BLaER1 treated with 17β-estradiol and CSF1 and Interleukin-3, amounts not matched to agents 10 nM and 100 nM (cell line): ENCODE measurements around the gene MIX23.

Experiments used
- H3K27ac ChIP-seq, 11 experiments: shearing (Covaris generic); formaldehyde crosslinking; 2 replicates each; pipeline ENCODE4 v1.8.1; 2022
- H3K27me3 ChIP-seq, 11 experiments: shearing (Covaris generic); formaldehyde crosslinking; 2 replicates each; pipeline ENCODE4 v1.8.1; 2022
- H3K36me3 ChIP-seq, 11 experiments: shearing (Covaris generic); formaldehyde crosslinking; 2 replicates each; pipeline ENCODE4 v1.8.1; 2022
- H3K4me1 ChIP-seq, 10 experiments: shearing (Covaris generic); formaldehyde crosslinking; 2 replicates each; pipeline ENCODE4 v1.8.1; 2022
- H3K4me2 ChIP-seq, 11 experiments: shearing (Covaris generic); formaldehyde crosslinking; 2 replicates each; pipeline ENCODE4 v1.8.1; 2022
- H3K4me3 ChIP-seq, 10 experiments: shearing (Covaris generic); formaldehyde crosslinking; 2 replicates each; pipeline ENCODE4 v1.8.1; 2022
- H3K9ac ChIP-seq, 11 experiments: shearing (Covaris generic); formaldehyde crosslinking; 2 replicates each; pipeline ENCODE4 v1.8.1; 2022
- H3K9me3 ChIP-seq, 11 experiments: shearing (Covaris generic); formaldehyde crosslinking; replicated peaks in 1 of 11; 2 replicates each; pipeline ENCODE4 v1.8.1; 2022
- H4K20me1 ChIP-seq, 11 experiments: shearing (Covaris generic); formaldehyde crosslinking; 2 replicates each; pipeline ENCODE4 v1.8.1; 2022
- Cebpa-rat ChIP-seq, 11 experiments: shearing (Covaris generic); IDR thresholded peaks; 2 replicates each; pipeline ENCODE4 v1.8.1; 2022

MIX23 gene

DNA sequence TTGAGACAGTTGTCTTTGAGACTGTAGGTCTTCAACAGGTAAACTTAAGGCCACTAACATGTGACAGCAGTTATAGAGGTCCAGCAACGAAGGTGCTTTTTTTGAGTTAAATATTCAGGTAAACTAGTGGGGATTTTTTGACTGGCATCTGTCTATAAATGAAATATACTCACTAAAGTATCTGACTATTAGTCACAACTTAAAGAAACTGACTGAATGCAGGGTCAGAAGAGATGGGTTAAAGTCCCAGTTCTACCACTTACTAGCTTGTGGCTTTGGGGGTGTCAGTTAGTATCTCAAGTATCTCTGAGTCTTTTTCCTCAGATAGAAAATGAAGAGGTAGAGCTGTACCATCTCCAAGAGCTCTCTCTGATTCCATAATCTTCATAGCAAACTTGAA lies 18.0 kb downstream of the MIX23 start:
- Histone ChIP-seq H3K36me3 (peaks cover 84 to 100% (median 94%) of the 10 kb centered on the region in 11 experiments), H3K4me2 (no peak overlapping the region)

DNA sequence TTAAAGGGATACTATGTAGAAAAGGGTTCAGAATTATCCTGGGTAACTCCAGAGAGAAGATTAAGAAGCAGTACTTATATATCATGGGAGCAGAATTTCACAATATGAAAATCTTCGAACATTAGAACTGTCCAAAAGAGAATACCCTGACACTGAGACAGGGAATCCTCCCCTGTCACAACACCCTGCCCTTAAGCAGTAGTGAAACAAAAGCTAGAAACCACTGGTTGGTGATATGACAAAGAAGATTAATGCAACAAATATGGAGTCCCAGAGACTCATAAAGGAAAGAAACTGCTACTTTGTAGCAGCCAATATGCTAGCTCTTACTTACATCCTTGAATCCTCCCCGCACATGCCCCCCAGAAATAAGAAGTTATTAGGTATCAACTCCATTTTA lies 18.5 kb downstream of the MIX23 start:
- H3K4me3 ChIP-seq: no peak overlapping the region
- H3K4me2 ChIP-seq: no peak overlapping the region
- H3K27ac ChIP-seq: no peak overlapping the region
- no peaks in the 10 kb centered on the region for H3K4me1 ChIP-seq
- H3K36me3 ChIP-seq: peaks cover 79 to 100% (median 90%) of the 10 kb centered on the region in 11 experiments
- H3K9ac ChIP-seq: no peak overlapping the region
- no peak for TF ChIP-seq Cebpa-rat (IDR thresholded peaks at IDR 0.05)
- no peaks in the 10 kb centered on the region for H3K27me3 ChIP-seq
- H3K9me3 ChIP-seq: no peaks in the 10 kb centered on the region
- no peaks in the 10 kb centered on the region; a peak in 1 of 22 replicates for H4K20me1 ChIP-seq

More for the DNA sequence above, 18.0 kb downstream of the MIX23 start:
- H3K9ac ChIP-seq: no peak overlapping the region
- no peaks in the 10 kb centered on the region for H3K9me3 ChIP-seq
- H3K4me1 ChIP-seq: no peaks in the 10 kb centered on the region
- H4K20me1 ChIP-seq: no peaks in the 10 kb centered on the region; a peak in 2 of 22 replicates
- no peak overlapping the region for H3K27ac ChIP-seq
- no peak overlapping the region for H3K4me3 ChIP-seq
- no peaks in the 10 kb centered on the region for H3K27me3 ChIP-seq
- no peak for TF ChIP-seq Cebpa-rat (IDR thresholded peaks at IDR 0.05)

DNA sequence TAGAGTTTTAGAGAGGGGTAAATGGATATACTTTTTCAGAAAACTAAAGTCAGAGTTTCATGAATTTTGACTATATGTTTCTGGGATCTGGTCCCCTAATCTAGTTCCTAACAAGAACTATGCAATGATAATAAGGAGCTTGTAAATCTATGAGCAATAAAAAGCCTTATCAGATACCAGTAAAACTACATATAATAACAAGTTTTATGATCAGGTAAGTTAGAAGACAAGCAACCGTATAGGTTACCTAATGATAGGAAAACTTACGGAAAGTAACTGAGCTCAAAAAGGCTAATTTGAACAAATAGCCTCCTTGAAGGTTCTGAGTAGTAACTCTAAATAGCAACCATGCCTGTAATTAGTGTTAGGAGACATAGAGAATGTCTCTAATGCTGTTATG lies 21.0 kb downstream of the MIX23 start:
- Histone ChIP-seq H4K20me1 (no peaks in the 10 kb centered on the region; a peak in 1 of 22 replicates), H3K9me3 (no peaks in the 10 kb centered on the region), H3K4me1 (no peaks in the 10 kb centered on the region), H3K4me3 (no peak overlapping the region), H3K27ac (no peak overlapping the region), H3K36me3 (peaks cover 70 to 100% (median 85%) of the 10 kb centered on the region in 11 experiments), H3K4me2 (no peak overlapping the region), H3K27me3 (no peaks in the 10 kb centered on the region), H3K9ac (no peak overlapping the region)
- no peak for TF ChIP-seq Cebpa-rat (IDR thresholded peaks at IDR 0.05)

DNA sequence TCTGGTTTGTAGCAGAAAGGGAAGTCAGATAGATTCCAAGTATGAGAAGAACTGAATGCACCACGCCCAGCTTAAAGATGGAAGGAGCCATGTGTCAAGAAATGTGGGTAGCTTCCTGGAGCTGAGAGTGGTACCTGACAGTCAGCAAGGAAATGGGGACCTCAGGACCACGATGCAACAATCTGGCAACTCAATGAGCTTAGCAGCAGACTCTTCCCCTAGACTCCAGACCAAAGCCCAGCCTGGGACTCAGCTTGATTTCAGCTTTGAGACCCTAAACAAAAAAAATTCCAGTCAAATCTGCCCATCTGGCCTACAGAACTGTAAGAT lies 24.4 kb downstream of the MIX23 start:
- Histone ChIP-seq H3K4me1 (no peaks in the 10 kb centered on the region), H3K4me2 (no peak overlapping the region), H3K36me3 (peaks cover 37 to 71% (median 53%) of the 10 kb centered on the region in 11 experiments), H3K27me3 (no peaks in the 10 kb centered on the region), H3K9me3 (no peaks in the 10 kb centered on the region), H3K9ac (no peak overlapping the region), H4K20me1 (no peaks in the 10 kb centered on the region), H3K27ac (no peak overlapping the region), H3K4me3 (no peak overlapping the region)
- no peak for TF ChIP-seq Cebpa-rat (IDR thresholded peaks at IDR 0.05)

DNA sequence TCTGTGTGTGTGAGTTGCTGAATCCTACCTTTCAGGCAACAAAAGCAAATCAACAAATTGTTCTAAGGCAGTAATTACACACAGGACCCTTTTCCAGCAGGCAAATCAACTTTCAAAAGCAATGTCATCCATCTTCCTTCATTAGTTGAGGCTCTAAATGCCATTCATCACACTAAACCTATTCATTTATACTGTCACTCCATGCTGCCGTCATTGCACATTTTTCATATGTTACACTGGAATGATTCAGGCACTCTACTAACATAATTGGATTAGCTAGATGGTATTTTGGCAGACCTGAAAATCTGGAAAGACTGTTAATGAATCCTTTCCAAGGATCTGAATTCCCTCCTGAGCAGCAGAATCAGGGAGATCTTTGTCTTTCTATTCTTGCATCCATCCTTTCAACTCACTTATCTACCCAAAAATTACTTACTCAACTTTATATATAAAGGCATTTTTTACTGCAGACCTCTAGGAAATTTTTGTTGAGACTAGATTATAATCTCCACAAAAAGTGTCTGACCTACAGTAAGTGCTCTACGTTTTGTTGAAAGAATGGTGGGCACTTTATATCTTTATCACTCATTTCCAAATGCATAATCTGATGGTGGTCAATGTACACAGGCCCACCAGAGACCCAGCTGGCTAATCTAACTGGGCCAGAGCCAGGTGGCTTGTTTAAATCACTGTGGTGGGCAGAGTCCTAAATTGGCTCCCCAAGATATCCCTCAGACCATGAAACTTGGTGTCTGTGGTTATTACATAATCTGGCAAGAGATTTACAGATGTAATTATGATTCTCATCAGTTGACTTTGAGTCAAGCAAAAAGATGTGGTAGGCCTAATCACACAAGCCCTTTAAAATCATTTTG lies 25.0 kb downstream of the MIX23 start:
- Histone ChIP-seq H3K27me3 (no peaks in the 10 kb centered on the region), H3K27ac (no peak overlapping the region), H4K20me1 (no peaks in the 10 kb centered on the region), H3K36me3 (peaks cover 31 to 65% (median 47%) of the 10 kb centered on the region in 11 experiments), H3K9ac (no peak overlapping the region), H3K4me1 (no peaks in the 10 kb centered on the region), H3K9me3 (no peaks in the 10 kb centered on the region), H3K4me2 (no peak overlapping the region), H3K4me3 (no peak overlapping the region)
- TF ChIP-seq Cebpa-rat (IDR thresholded peaks at IDR 0.05): no peak

DNA sequence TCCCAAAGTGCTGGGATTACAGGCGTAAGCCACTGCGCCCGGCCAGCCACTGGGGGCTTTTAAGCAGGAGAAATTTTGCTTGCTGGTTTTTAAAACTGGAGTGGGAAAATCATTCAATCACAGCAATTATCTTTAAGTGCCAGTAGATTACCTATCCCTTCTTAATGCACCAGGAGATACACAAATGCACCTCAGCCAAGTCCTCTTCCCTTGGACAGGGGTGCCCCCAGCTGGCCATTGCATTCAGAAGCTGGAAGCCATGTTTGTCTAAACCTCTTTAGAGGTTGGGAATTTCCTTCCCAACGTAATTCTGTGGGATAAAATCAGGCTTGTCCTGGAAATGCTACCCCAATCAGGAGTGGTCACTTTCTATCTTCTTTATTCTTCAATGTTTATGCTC lies 26.6 kb downstream of the MIX23 start:
- Histone ChIP-seq H4K20me1 (no peaks in the 10 kb centered on the region), H3K27me3 (no peaks in the 10 kb centered on the region), H3K4me2 (no peak overlapping the region), H3K4me1 (no peaks in the 10 kb centered on the region), H3K9ac (no peak overlapping the region), H3K27ac (no peak overlapping the region), H3K4me3 (no peak overlapping the region), H3K9me3 (no peaks in the 10 kb centered on the region), H3K36me3 (peaks cover 15 to 48% (median 31%) of the 10 kb centered on the region in 11 experiments)
- no peak for TF ChIP-seq Cebpa-rat (IDR thresholded peaks at IDR 0.05)

DNA sequence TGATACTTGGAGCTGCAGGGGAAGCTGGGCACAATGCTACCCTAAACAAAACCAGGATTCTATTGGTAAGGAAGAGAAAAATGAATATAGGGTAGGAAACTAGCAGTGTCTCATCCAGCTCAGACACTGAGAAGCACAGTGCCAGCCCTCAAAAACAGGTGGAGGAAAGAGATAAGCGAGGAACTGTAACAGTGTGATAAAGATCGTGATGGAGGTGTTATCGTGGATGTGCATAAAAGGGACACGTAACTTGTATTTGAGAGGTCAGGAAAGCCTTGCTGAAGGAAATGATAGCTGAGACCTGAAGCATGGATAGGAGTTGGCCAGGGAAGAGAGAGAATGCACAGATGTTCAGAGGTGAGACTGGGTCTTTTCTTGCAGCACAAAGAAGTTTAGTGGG lies 27.4 kb downstream of the MIX23 start:
- no peak overlapping the region for H3K4me2 ChIP-seq
- H3K27me3 ChIP-seq: no peaks in the 10 kb centered on the region

DNA sequence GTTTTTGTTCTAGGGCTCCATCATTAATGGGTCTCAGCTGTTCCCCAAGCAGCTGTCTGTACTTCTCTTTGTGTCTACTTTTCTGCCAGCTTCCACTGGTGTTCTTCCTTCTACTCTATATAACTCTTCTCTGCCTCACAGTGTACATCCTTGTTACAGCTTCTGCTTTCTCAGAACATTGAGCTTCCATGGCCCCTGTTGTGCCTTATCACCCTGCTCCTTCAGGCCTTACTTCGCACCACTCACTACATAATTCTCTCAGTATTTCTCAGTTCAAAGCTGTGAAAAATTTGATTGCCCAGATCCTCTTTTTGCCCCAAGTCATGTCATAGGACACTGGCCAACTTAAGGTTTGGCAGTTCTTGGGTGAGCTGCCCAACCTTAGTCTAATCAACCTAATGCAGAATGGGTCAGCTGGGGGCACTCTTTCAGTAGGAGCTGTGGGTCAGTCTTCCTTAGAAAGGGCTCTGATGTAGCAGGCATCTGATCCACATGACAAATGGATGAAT lies 29.1 kb downstream of the MIX23 start:
- TF ChIP-seq Cebpa-rat (IDR thresholded peaks at IDR 0.05): no peak
- Histone ChIP-seq H3K27me3 (no peaks in the 10 kb centered on the region), H3K36me3 (peaks cover 8 to 24% (median 14%) of the 10 kb centered on the region in 11 experiments; a peak in 20 of 22 replicates), H3K4me2 (no peak overlapping the region), H3K4me3 (no peak overlapping the region), H3K27ac (no peak overlapping the region), H3K9ac (no peak overlapping the region), H3K9me3 (no peaks in the 10 kb centered on the region), H3K4me1 (peaks cover 0 to 5% (median 0%) of the 10 kb centered on the region in 10 experiments; a peak in 2 of 20 replicates), H4K20me1 (no peaks in the 10 kb centered on the region)

More for the DNA sequence above, 27.4 kb downstream of the MIX23 start:
- TF ChIP-seq Cebpa-rat (IDR thresholded peaks at IDR 0.05): no peak
- Histone ChIP-seq H3K27ac (no peak overlapping the region), H3K9ac (no peak overlapping the region), H3K4me3 (no peak overlapping the region), H3K4me1 (peaks cover 0 to 5% (median 0%) of the 10 kb centered on the region in 10 experiments; a peak in 2 of 20 replicates), H4K20me1 (no peaks in the 10 kb centered on the region), H3K36me3 (peaks cover 10 to 40% (median 23%) of the 10 kb centered on the region in 11 experiments; a peak in 21 of 22 replicates), H3K9me3 (no peaks in the 10 kb centered on the region)

DNA sequence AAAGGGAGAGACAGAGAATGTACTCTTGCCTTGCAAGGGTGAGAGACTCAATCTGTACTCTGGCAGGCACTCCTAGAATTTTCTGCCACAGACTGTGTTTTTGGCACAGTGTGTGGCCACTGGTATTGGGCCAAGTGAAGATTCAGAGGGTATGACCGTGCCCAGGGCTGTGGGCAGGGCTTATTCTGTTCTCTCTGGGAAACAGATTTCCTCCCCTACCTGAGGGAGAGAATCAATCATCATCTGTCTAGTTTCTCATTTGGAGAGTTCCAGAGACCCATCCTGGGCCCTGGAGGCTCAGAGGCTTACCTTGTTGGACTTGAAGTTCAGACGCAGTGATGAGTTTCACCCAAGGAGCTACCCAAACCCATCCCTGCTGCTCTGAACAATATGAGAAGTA lies 29.8 kb downstream of the MIX23 start:
- Histone ChIP-seq H4K20me1 (no peaks in the 10 kb centered on the region), H3K27me3 (no peaks in the 10 kb centered on the region), H3K36me3 (peaks cover under 1 to 16% (median 7%) of the 10 kb centered on the region in 11 experiments; a peak in 17 of 22 replicates), H3K9me3 (peaks cover 0 to 3% (median 2%) of the 10 kb centered on the region in 11 experiments; a peak in 6 of 22 replicates), H3K4me3 (no peak overlapping the region), H3K4me1 (peaks cover 0 to 5% (median 0%) of the 10 kb centered on the region in 10 experiments; a peak in 2 of 20 replicates), H3K9ac (no peak overlapping the region), H3K4me2 (no peak overlapping the region), H3K27ac (no peak overlapping the region)
- no peak for TF ChIP-seq Cebpa-rat (IDR thresholded peaks at IDR 0.05)
